ENCODE data around the gene PPY.
"Not testable (repeated sequence)": the region's sequence is repeated elsewhere in the genome, so short reads cannot be mapped to it uniquely, and the experiment has no call there.

PPY gene

GRCh38 chr17:43932357-43932756 lies 9.9 kb downstream of the PPY start:
- DNase-seq (no peak), ATAC-seq (ENCODE audit: insufficient read depth, low read depth) (no peak)
- H3K27ac ChIP-seq (ENCODE audit: low read length): no peak overlapping the region
- no peak overlapping the region for H3K4me3 ChIP-seq (ENCODE audit: low read depth in 1 of 2, low read length in 2 of 2)
- H3K9ac ChIP-seq (ENCODE audit: low read depth, low read length): no peak overlapping the region
- no peaks in the 10 kb centered on the region for H3K36me3 ChIP-seq (ENCODE audit: insufficient read depth, low read length)
- peaks cover 17% of the 10 kb centered on the region for H3K27me3 ChIP-seq (ENCODE audit: insufficient read depth, low read length, poor library complexity)
- no peaks in the 10 kb centered on the region for H3K9me3 ChIP-seq (ENCODE audit: insufficient read depth, low read length, severe bottlenecking)
- H3K4me1 ChIP-seq (ENCODE audit: insufficient read depth, low read length): no peaks in the 10 kb centered on the region
- no peak overlapping the region for H2AFZ ChIP-seq (ENCODE audit: low read depth, low read length)
- H3K79me2 ChIP-seq (ENCODE audit: insufficient read depth, low read length): no peaks in the 10 kb centered on the region
- TF ChIP-seq EZH2 (IDR thresholded peaks at IDR 0.05; ENCODE audit: borderline replicate concordance, low read depth, low read length, severe bottlenecking) (no peak), CTCF (IDR thresholded peaks at IDR 0.05; ENCODE audit: borderline replicate concordance, extremely low read depth, low read length, poor library complexity, severe bottlenecking) (no peak)
- no peak overlapping the region for H3K4me2 ChIP-seq (ENCODE audit: insufficient read depth, low read length)
- no peaks in the 10 kb centered on the region for H4K20me1 ChIP-seq (ENCODE audit: insufficient read depth, low read length)

GRCh38 chr17:43931062-43931571 lies 11.2 kb downstream of the PPY start:
- Histone ChIP-seq H3K4me2 (ENCODE audit: insufficient read depth, low read length) (no peak overlapping the region), H3K9me3 (ENCODE audit: insufficient read depth, low read length, severe bottlenecking) (no peaks in the 10 kb centered on the region), H3K9ac (ENCODE audit: low read depth, low read length) (no peak overlapping the region), H4K20me1 (ENCODE audit: insufficient read depth, low read length) (no peaks in the 10 kb centered on the region), H3K36me3 (ENCODE audit: insufficient read depth, low read length) (no peaks in the 10 kb centered on the region), H3K4me1 (ENCODE audit: insufficient read depth, low read length) (no peaks in the 10 kb centered on the region), H3K4me3 (ENCODE audit: low read depth in 1 of 2, low read length in 2 of 2) (no peak overlapping the region), H2AFZ (ENCODE audit: low read depth, low read length) (no peak overlapping the region), H3K27me3 (ENCODE audit: insufficient read depth, low read length, poor library complexity) (peaks cover 22% of the 10 kb centered on the region), H3K79me2 (ENCODE audit: insufficient read depth, low read length) (no peaks in the 10 kb centered on the region), H3K27ac (ENCODE audit: low read length) (no peak overlapping the region)
- ATAC-seq (ENCODE audit: insufficient read depth, low read depth): no peak
- DNase-seq: no peak
- TF ChIP-seq EZH2 (IDR thresholded peaks at IDR 0.05; ENCODE audit: borderline replicate concordance, low read depth, low read length, severe bottlenecking): no peak
- TF ChIP-seq CTCF (IDR thresholded peaks at IDR 0.05; ENCODE audit: borderline replicate concordance, extremely low read depth, low read length, poor library complexity, severe bottlenecking): no peak

GRCh38 chr17:43928609-43929008 lies 13.7 kb downstream of the PPY start:
- ATAC-seq (ENCODE audit: insufficient read depth, low read depth): no peak
- Histone ChIP-seq H3K36me3 (ENCODE audit: insufficient read depth, low read length) (no peaks in the 10 kb centered on the region), H2AFZ (ENCODE audit: low read depth, low read length) (no peak overlapping the region), H3K27ac (ENCODE audit: low read length) (no peak overlapping the region), H3K4me1 (ENCODE audit: insufficient read depth, low read length) (no peaks in the 10 kb centered on the region), H4K20me1 (ENCODE audit: insufficient read depth, low read length) (no peaks in the 10 kb centered on the region), H3K79me2 (ENCODE audit: insufficient read depth, low read length) (no peaks in the 10 kb centered on the region), H3K4me3 (ENCODE audit: low read depth in 1 of 2, low read length in 2 of 2) (no peak overlapping the region), H3K9ac (ENCODE audit: low read depth, low read length) (no peak overlapping the region), H3K4me2 (ENCODE audit: insufficient read depth, low read length) (no peak overlapping the region), H3K9me3 (ENCODE audit: insufficient read depth, low read length, severe bottlenecking) (no peaks in the 10 kb centered on the region), H3K27me3 (ENCODE audit: insufficient read depth, low read length, poor library complexity) (peaks cover 24% of the 10 kb centered on the region)
- DNase-seq: no peak
- no peak for TF ChIP-seq CTCF (IDR thresholded peaks at IDR 0.05; ENCODE audit: borderline replicate concordance, extremely low read depth, low read length, poor library complexity, severe bottlenecking)
- no peak for TF ChIP-seq EZH2 (IDR thresholded peaks at IDR 0.05; ENCODE audit: borderline replicate concordance, low read depth, low read length, severe bottlenecking)

- H3K4me2 ChIP-seq (ENCODE audit: insufficient read depth, low read length); H3K9ac ChIP-seq (ENCODE audit: low read depth, low read length): not testable (repeated sequence)
Measured at GRCh38 chr17:43927929-43928328, 14.3 kb downstream of the PPY start.

More at GRCh38 chr17:43927929-43928328, 14.3 kb downstream of the PPY start:
- not testable (repeated sequence) for H3K79me2 ChIP-seq (ENCODE audit: insufficient read depth, low read length); H2AFZ ChIP-seq (ENCODE audit: low read depth, low read length); H3K4me3 ChIP-seq (ENCODE audit: low read depth in 1 of 2, low read length in 2 of 2); H3K27ac ChIP-seq (ENCODE audit: low read length); DNase-seq; H3K9me3 ChIP-seq (ENCODE audit: insufficient read depth, low read length, severe bottlenecking); H4K20me1 ChIP-seq (ENCODE audit: insufficient read depth, low read length); H3K36me3 ChIP-seq (ENCODE audit: insufficient read depth, low read length); H3K4me1 ChIP-seq (ENCODE audit: insufficient read depth, low read length); ATAC-seq (ENCODE audit: insufficient read depth, low read depth)
- TF ChIP-seq EZH2 (IDR thresholded peaks at IDR 0.05; ENCODE audit: borderline replicate concordance, low read depth, low read length, severe bottlenecking): peak; percentile 38
- H3K27me3 ChIP-seq (ENCODE audit: insufficient read depth, low read length, poor library complexity): peaks cover 31% of the 10 kb centered on the region
